OCI-LY1 (cell line): ENCODE measurements around the gene SPSB4.

Experiments
- CTCF ChIP-seq: fragments of 200-600 bp; sonication (generic), shearing (Covaris generic); IDR thresholded peaks from 2 replicates; pipeline ENCODE4 v1.5.1; 2017; ENCODE audit warnings: mild to moderate bottlenecking, antibody characterized with exemption, low read length, moderate library complexity, mixed read lengths
- EZH2 ChIP-seq: fragments of 200-600 bp; sonication (generic), shearing (Covaris generic); IDR thresholded peaks from 2 replicates; pipeline ENCODE4 v1.8.0; 2017; ENCODE audit warnings: borderline replicate concordance, mixed run types, mild to moderate bottlenecking, antibody characterized with exemption, low read length, moderate library complexity, mixed read lengths

DNA sequence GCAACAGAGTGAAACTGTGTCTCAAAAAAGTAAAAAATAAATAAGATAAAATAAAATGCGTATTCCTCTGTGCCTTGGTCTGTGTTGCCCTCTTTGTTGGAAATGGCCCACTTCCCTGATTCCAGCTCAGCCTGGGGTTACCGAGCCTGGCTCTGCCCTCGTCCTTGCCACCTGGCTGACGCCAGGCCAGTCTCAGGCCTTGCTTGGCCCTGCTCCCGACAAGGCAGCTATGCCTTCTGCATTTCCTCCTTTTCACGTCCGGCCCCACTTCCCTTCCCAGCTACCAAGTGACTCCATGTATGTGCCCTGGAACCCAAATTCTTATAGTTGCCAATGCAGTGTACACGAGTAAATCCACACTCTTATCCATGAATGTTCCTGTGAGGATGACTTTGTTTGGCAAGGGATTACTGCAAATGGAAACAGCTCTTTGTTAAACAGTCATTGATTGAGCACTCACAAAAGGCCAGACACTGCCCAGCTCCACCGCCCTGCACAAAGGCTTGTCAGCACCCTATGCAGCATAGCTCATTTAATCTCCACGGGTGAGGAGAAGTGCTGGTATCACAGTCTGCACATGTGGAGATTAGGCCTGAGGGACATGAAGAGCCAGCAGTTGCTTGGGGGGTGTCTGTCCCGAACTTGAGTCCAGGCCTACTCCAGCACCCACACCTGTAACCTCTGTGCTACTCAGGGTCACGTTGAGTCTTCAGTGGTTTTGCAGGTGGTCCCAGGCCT, 25.1 kb downstream of the SPSB4 start:
- TF ChIP-seq CTCF (no peak), EZH2 (no peak)
